HG02571 (cell line): ENCODE measurements around the gene SGCE.

Experiments
- ATAC-seq: cut with Tn5 transposase; IDR thresholded peaks from one replicate; pipeline ENCODE4 v1.9.1; 2021; ENCODE audit warnings: mild to moderate bottlenecking, moderate library complexity; ENCODE audit not compliant: unreplicated experiment

Gene SGCE

GRCh38 chr7:94660006-94660405, 4.1 kb upstream of the SGCE start:
- no peak for ATAC-seq

GRCh38 chr7:94658826-94659225, 2.9 kb upstream of the SGCE start:
- ATAC-seq: no peak

GRCh38 chr7:94657771-94658693, 2.1 kb upstream of the SGCE start:
- ATAC-seq: peak; percentile 83

GRCh38 chr7:94656925-94657731, 1.2 kb upstream of the SGCE start:
- no peak for ATAC-seq

- ATAC-seq: no peak
Measured at GRCh38 chr7:94656658-94656924, 658 bp upstream of the SGCE start.

GRCh38 chr7:94655126-94655847, 646 bp downstream of the SGCE start:
- ATAC-seq: no peak

GRCh38 chr7:94654783-94655125, 1.2 kb downstream of the SGCE start:
- no peak for ATAC-seq

GRCh38 chr7:94650147-94651051, 5.5 kb downstream of the SGCE start:
- ATAC-seq: no peak

- no peak for ATAC-seq
Measured at GRCh38 chr7:94649450-94649849, 6.5 kb downstream of the SGCE start.

- ATAC-seq: no peak
Measured at GRCh38 chr7:94648731-94649130, 7.2 kb downstream of the SGCE start.

GRCh38 chr7:94647295-94647694, 8.6 kb downstream of the SGCE start:
- ATAC-seq: no peak

- no peak for ATAC-seq
Measured at GRCh38 chr7:94643771-94644545, 12.0 kb downstream of the SGCE start.

- no peak for ATAC-seq
Measured at GRCh38 chr7:94642838-94643653, 12.9 kb downstream of the SGCE start.

GRCh38 chr7:94639384-94639783, 16.5 kb downstream of the SGCE start:
- no peak for ATAC-seq

GRCh38 chr7:94635687-94636086, 20.2 kb downstream of the SGCE start:
- no peak for ATAC-seq

GRCh38 chr7:94634502-94634901, 21.4 kb downstream of the SGCE start:
- no peak for ATAC-seq

- no peak for ATAC-seq
Measured at GRCh38 chr7:94633687-94634086, 22.2 kb downstream of the SGCE start.

- ATAC-seq: no peak
Measured at GRCh38 chr7:94633014-94633341, 23.0 kb downstream of the SGCE start.

- ATAC-seq: no peak
Measured at GRCh38 chr7:94632338-94633013, 23.5 kb downstream of the SGCE start.
